Lower leg skin (tissue), 3 donors: ENCODE results near the gene GUCY2C.

Experiments
- CTCF ChIP-seq, 3 donors: fragments of 450-650 bp; IDR thresholded peaks; one replicate each; pipeline ENCODE4 v1.5.1; 2016; ENCODE audit warnings: antibody characterized with exemption in 3 of 3, mild to moderate bottlenecking in 3 of 3, moderate library complexity in 2 of 3
- POLR2A ChIP-seq, 2 donors: fragments of 450-650 bp; IDR thresholded peaks; one replicate each; pipeline ENCODE4 v1.6.1; 2016 to 2017; ENCODE audit warnings: antibody characterized with exemption in 2 of 2, mild to moderate bottlenecking in 1 of 2, moderate library complexity in 1 of 2

DNA sequence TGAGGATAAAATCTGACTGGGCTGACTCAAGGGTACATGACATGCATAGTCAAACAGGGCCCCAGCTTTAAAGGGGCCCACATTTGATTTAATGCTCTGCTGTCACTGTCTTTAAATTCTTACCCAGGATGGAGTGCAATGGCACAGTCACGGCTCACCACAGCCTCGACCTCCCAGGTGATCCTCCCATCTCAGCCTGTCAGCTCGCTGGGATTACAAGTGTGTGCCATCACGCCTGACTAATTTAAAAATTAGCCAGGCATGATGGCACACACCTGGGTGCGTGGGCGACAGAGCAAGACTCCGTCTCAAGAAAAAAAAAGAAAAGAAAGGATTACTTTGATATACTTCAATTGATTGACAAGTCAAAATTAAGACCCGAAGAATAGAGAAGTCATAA, 119.5 kb downstream of the GUCY2C start:
- TF ChIP-seq POLR2A (IDR thresholded peaks at IDR 0.05) = no peak
- TF ChIP-seq CTCF (IDR thresholded peaks at IDR 0.05) = no peak
